Panc1 (cell line): ENCODE measurements around the gene TSPAN14.

Source experiments
- POLR2AphosphoS5 ChIP-seq: IDR thresholded peaks from 2 replicates; pipeline ENCODE4 v1.6.1; 2012; ENCODE audit warnings: mild to moderate bottlenecking, low read depth, low read length, moderate library complexity
- SIN3A ChIP-seq: IDR thresholded peaks from 2 replicates; pipeline ENCODE4 v1.6.1; 2012; ENCODE audit warnings: low read depth, mild to moderate bottlenecking, low read length, moderate library complexity, borderline replicate concordance; ENCODE audit not compliant: insufficient read depth
- TCF7L2 ChIP-seq: IDR thresholded peaks from 2 replicates; pipeline ENCODE4 v1.6.1; 2011; ENCODE audit warnings: mild to moderate bottlenecking, low read depth, low read length, inconsistent platforms
- TF ChIP-seq, protein P1 (sequence below): fragments of 450-650 bp; IDR thresholded peaks from 2 replicates; pipeline ENCODE4 v1.5.1; 2017; ENCODE audit warnings: mild to moderate bottlenecking
- TF ChIP-seq, protein P2 (sequence below), 2 experiments: IDR thresholded peaks; 2 replicates each; pipeline ENCODE4 v1.6.1; 2011 to 2012; ENCODE audit warnings: low read depth in 2 of 2, control low read depth in 1 of 2, low read length in 1 of 2, mild to moderate bottlenecking in 1 of 2, moderate library complexity in 1 of 2; ENCODE audit not compliant: insufficient read depth in 1 of 2

DNA sequence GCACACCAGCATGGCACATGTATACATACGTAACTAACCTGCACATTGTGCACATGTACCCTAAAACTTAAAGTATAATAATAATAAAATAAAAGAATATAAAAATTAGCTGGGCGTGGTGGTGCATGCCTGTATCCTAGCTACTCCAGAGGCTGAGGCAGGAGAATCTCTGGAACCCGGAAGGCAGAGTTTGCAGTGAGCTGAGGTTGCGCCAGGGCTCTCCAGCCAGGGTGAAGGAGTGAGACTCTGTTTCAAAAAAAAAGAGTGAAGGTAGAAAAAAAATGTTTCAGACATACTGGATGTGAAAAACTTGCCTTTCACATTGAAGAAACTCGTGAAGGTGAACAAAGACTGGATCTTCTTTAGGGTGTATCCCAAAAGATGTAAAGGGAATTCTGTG is 26.7 kb downstream of the TSPAN14 start:
- TF ChIP-seq, protein P1, sequence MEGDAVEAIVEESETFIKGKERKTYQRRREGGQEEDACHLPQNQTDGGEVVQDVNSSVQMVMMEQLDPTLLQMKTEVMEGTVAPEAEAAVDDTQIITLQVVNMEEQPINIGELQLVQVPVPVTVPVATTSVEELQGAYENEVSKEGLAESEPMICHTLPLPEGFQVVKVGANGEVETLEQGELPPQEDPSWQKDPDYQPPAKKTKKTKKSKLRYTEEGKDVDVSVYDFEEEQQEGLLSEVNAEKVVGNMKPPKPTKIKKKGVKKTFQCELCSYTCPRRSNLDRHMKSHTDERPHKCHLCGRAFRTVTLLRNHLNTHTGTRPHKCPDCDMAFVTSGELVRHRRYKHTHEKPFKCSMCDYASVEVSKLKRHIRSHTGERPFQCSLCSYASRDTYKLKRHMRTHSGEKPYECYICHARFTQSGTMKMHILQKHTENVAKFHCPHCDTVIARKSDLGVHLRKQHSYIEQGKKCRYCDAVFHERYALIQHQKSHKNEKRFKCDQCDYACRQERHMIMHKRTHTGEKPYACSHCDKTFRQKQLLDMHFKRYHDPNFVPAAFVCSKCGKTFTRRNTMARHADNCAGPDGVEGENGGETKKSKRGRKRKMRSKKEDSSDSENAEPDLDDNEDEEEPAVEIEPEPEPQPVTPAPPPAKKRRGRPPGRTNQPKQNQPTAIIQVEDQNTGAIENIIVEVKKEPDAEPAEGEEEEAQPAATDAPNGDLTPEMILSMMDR, result no peak
- TF ChIP-seq POLR2AphosphoS5 (no peak), SIN3A (no peak), TCF7L2 (no peak)
- TF ChIP-seq, protein P2, sequence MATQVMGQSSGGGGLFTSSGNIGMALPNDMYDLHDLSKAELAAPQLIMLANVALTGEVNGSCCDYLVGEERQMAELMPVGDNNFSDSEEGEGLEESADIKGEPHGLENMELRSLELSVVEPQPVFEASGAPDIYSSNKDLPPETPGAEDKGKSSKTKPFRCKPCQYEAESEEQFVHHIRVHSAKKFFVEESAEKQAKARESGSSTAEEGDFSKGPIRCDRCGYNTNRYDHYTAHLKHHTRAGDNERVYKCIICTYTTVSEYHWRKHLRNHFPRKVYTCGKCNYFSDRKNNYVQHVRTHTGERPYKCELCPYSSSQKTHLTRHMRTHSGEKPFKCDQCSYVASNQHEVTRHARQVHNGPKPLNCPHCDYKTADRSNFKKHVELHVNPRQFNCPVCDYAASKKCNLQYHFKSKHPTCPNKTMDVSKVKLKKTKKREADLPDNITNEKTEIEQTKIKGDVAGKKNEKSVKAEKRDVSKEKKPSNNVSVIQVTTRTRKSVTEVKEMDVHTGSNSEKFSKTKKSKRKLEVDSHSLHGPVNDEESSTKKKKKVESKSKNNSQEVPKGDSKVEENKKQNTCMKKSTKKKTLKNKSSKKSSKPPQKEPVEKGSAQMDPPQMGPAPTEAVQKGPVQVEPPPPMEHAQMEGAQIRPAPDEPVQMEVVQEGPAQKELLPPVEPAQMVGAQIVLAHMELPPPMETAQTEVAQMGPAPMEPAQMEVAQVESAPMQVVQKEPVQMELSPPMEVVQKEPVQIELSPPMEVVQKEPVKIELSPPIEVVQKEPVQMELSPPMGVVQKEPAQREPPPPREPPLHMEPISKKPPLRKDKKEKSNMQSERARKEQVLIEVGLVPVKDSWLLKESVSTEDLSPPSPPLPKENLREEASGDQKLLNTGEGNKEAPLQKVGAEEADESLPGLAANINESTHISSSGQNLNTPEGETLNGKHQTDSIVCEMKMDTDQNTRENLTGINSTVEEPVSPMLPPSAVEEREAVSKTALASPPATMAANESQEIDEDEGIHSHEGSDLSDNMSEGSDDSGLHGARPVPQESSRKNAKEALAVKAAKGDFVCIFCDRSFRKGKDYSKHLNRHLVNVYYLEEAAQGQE (IDR thresholded peaks at IDR 0.05; ENCODE audit: insufficient read depth in 1 of 2, low read depth in 2 of 2, low read length in 1 of 2), result no peak
